ENCODE results near the gene TSHZ1. TPM values are rescaled to one million over a fixed set of nuclear protein-coding genes. Genes with fewer than 3 reads are reported as not detected.

The TSHZ1 gene
- total RNA-seq, 4 donors from 2014 or later: 22.3 to 41.7 (median 33.8) TPM

GRCh38 chr18:75261430-75262223 is 51.0 kb downstream of the TSHZ1 start:
- H3K9me3 ChIP-seq: no peaks in the 10 kb centered on the region
- TF ChIP-seq CTCF (IDR thresholded peaks at IDR 0.05): no peak
- TF ChIP-seq EP300 (IDR thresholded peaks at IDR 0.05): no peak
- TF ChIP-seq POLR2AphosphoS5 (IDR thresholded peaks at IDR 0.05): no peak
- TF ChIP-seq POLR2A (IDR thresholded peaks at IDR 0.05): no peak
- H3K27me3 ChIP-seq: no peaks in the 10 kb centered on the region
- WGBS, 2 donors (ENCODE audit: low coverage in 1 of 2): 83 to 88% methylated on average over 6 to 7 of the region's 9 CpGs
- peaks cover 0 to 57% (median 7%) of the 10 kb centered on the region in 3 donors for H3K4me1 ChIP-seq
- no peaks in the 10 kb centered on the region for H3K36me3 ChIP-seq
- ATAC-seq: no peak
- no peak overlapping the region for H3K27ac ChIP-seq
- H3K4me3 ChIP-seq: no peak overlapping the region

DNA sequence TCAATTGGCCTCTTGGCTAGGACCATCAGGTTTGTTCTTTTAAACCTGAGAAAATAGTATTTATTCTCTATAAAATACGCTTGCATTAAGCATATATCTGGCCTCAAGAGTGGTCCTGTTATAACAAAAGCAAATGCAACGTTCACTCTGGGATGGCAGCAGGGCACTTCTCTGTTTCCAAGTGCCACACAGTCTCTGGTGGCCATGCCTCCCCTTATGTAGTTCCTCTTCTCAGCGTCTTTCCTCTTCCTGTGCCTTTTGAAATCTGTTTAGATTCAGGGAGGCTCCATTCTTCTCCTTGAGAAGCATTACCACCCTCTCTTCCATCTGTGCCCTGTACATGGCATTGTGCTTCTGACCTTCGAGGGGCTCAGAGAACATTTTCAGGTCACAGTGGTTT is 51.9 kb downstream of the TSHZ1 start:
- Histone ChIP-seq H3K27ac (no peak overlapping the region), H3K4me1 (peaks cover 0 to 54% (median 6%) of the 10 kb centered on the region in 3 donors), H3K36me3 (no peaks in the 10 kb centered on the region), H3K9me3 (no peaks in the 10 kb centered on the region), H3K27me3 (no peaks in the 10 kb centered on the region), H3K4me3 (no peak overlapping the region)
- WGBS, 2 donors (ENCODE audit: low coverage in 1 of 2): 94% methylated on average over 4 of the region's 4 CpGs
- no peak for TF ChIP-seq POLR2AphosphoS5 (IDR thresholded peaks at IDR 0.05)
- no peak for TF ChIP-seq EP300 (IDR thresholded peaks at IDR 0.05)
- TF ChIP-seq CTCF (IDR thresholded peaks at IDR 0.05): no peak
- TF ChIP-seq POLR2A (IDR thresholded peaks at IDR 0.05): no peak
- no peak for ATAC-seq

DNA sequence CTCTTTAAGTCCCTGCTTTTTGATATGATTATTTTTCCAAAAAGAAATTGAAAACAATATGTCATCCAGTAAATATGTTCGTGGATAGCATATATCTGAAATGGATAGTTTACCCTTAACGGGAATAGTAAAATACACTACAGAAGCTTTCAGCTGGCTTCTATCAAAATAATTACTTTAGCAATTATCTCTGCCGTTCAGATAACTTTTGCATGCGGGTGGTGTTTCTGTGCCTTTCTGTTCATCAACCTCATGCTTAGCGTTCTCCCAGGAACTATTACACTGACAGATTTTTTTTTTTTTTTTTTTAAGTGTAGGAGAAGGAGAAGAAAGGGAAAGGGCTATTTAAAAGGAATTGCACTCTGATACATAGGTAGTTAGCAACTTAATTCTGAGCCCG is 53.6 kb downstream of the TSHZ1 start:
- WGBS, 2 donors (ENCODE audit: low coverage in 1 of 2): 47 to 52% methylated on average over 5 of the region's 6 CpGs
- Histone ChIP-seq H3K27ac (no peak overlapping the region), H3K9me3 (no peaks in the 10 kb centered on the region), H3K4me1 (peaks cover 0 to 45% (median 6%) of the 10 kb centered on the region in 3 donors), H3K36me3 (no peaks in the 10 kb centered on the region), H3K4me3 (no peak overlapping the region), H3K27me3 (no peaks in the 10 kb centered on the region)
- TF ChIP-seq EP300 (IDR thresholded peaks at IDR 0.05) (no peak), CTCF (IDR thresholded peaks at IDR 0.05) (no peak), POLR2A (IDR thresholded peaks at IDR 0.05) (no peak), POLR2AphosphoS5 (IDR thresholded peaks at IDR 0.05) (no peak)
- ATAC-seq: no peak

DNA sequence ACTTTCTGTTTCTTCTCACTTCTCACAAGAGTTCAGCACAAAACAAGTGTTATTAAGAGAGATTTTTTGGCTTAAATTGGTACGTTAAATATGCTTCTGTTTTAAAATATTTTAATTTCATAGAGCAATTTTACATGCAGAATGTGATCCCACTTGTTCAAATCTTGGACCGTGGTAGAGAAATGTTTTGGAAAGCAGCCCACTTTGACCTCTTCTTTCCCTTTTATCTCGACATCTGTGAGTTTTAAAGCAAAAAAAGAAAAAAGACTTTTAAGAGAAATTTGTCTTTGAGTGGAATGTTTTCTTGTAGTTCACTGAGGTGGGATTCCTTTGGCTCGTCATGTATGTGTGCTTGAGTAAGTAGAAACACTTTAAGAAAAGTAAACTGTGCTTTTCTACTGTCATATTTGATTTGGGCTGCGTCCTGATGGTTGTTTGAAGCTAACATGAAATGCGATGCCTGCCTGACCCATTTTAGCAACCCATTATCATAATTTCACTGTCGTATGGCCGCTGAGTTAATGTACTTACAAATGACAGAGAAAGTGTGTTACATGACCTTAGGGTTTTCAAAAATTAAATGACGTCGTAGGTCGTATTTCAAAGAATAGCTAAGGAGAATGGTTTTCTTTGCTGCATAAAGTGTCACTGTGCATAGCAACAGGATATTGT is 54.5 kb downstream of the TSHZ1 start:
- no peaks in the 10 kb centered on the region for H3K27me3 ChIP-seq
- H3K9me3 ChIP-seq: no peaks in the 10 kb centered on the region
- TF ChIP-seq POLR2AphosphoS5 (IDR thresholded peaks at IDR 0.05) (no peak), CTCF (IDR thresholded peaks at IDR 0.05) (no peak), EP300 (IDR thresholded peaks at IDR 0.05) (no peak), POLR2A (IDR thresholded peaks at IDR 0.05) (no peak)
- H3K4me1 ChIP-seq: peaks cover 0 to 45% (median 6%) of the 10 kb centered on the region in 3 donors
- no peak overlapping the region for H3K4me3 ChIP-seq
- no peak for ATAC-seq
- H3K36me3 ChIP-seq: no peaks in the 10 kb centered on the region
- 52 to 65% methylated on average over 11 of the region's 11 CpGs for WGBS, 2 donors (ENCODE audit: low coverage in 1 of 2)
- H3K27ac ChIP-seq: no peak overlapping the region

Data from gastroesophageal sphincter (tissue), 4 donors.